ENCODE data around the gene PAPOLA.

PAPOLA gene

GRCh38 chr14:96497586-96497985, 4.6 kb upstream of the PAPOLA start:
- Histone ChIP-seq H3F3A (ENCODE audit: low read depth) (no peaks in the 10 kb centered on the region), H3K27me3 (ENCODE audit: insufficient read depth, low read length, poor library complexity, severe bottlenecking) (no peaks in the 10 kb centered on the region), H3K36me3 (ENCODE audit: insufficient read depth, low read length) (no peaks in the 10 kb centered on the region), H3K79me2 (ENCODE audit: insufficient read depth, low read length) (peaks cover 15% of the 10 kb centered on the region), H3K4me2 (ENCODE audit: low read depth, low read length, poor library complexity, severe bottlenecking) (no peak overlapping the region), H3K9me2 (replicated peaks; ENCODE audit: low read depth, low read length) (no peaks in the 10 kb centered on the region), H3K9me3 (ENCODE audit: insufficient read depth, low read depth, low read length) (no peaks in the 10 kb centered on the region), H3K4me3 (ENCODE audit: low read length, poor library complexity, severe bottlenecking) (no peak overlapping the region), H4K20me1 (ENCODE audit: insufficient read depth, low read length, poor library complexity, severe bottlenecking) (no peaks in the 10 kb centered on the region), H3K4me1 (ENCODE audit: insufficient read depth, low read length, poor library complexity, severe bottlenecking) (peaks cover 4% of the 10 kb centered on the region), H2AFZ (ENCODE audit: low read length) (no peak overlapping the region), H3K9ac (ENCODE audit: low read depth, low read length, poor library complexity, severe bottlenecking) (no peak overlapping the region)
- TF ChIP-seq EZH2phosphoT487 (IDR thresholded peaks at IDR 0.05; ENCODE audit: borderline replicate concordance) (no peak), CTCF (conservative IDR thresholded peaks at IDR 0.05; ENCODE audit: low read length) (no peak)

DNA sequence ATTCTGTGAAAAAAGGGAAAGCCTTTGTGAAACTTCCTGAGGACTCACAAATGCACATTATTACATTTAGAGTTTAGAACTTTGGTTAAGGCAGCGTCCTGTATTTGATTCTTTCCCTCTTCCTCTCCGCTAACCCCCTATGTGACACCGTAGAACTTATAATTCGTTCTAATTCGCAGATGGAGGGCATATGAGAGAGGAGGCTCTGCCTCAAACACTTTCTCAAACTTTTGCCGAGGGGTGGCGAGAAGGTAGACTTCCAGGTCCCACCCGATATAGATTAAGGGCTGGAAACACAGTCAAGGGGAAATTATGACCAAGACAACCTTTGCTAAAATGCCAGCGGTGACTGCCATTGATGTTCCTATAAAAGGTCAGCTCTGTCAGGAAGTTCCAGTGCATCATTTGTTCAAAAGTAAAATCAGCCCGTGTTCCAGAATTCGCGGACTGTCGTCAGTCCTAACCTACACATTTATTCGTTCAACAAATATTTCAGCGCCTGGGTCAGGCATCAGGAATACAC, 904 bp upstream of the PAPOLA start:
- peaks cover 37% of the 10 kb centered on the region for H4K20me1 ChIP-seq (ENCODE audit: insufficient read depth, low read length, poor library complexity, severe bottlenecking)
- no peaks in the 10 kb centered on the region for H3K36me3 ChIP-seq (ENCODE audit: insufficient read depth, low read length)
- peak overlapping the region; percentile 88 for H3K4me3 ChIP-seq (ENCODE audit: low read length, poor library complexity, severe bottlenecking)
- H3K9ac ChIP-seq (ENCODE audit: low read depth, low read length, poor library complexity, severe bottlenecking): peak overlapping the region; percentile 92
- TF ChIP-seq EZH2phosphoT487 (IDR thresholded peaks at IDR 0.05; ENCODE audit: borderline replicate concordance) (no peak), CTCF (conservative IDR thresholded peaks at IDR 0.05; ENCODE audit: low read length) (no peak)
- H3K9me3 ChIP-seq (ENCODE audit: insufficient read depth, low read depth, low read length): no peaks in the 10 kb centered on the region
- no peaks in the 10 kb centered on the region for H3K9me2 ChIP-seq (replicated peaks; ENCODE audit: low read depth, low read length)
- peak overlapping the region; percentile 97 for H2AFZ ChIP-seq (ENCODE audit: low read length)
- peak overlapping the region; percentile 94 for H3K4me2 ChIP-seq (ENCODE audit: low read depth, low read length, poor library complexity, severe bottlenecking)
- H3K27me3 ChIP-seq (ENCODE audit: insufficient read depth, low read length, poor library complexity, severe bottlenecking): no peaks in the 10 kb centered on the region
- H3K79me2 ChIP-seq (ENCODE audit: insufficient read depth, low read length): peaks cover 52% of the 10 kb centered on the region
- peaks cover 31% of the 10 kb centered on the region for H3K4me1 ChIP-seq (ENCODE audit: insufficient read depth, low read length, poor library complexity, severe bottlenecking)
- no peaks in the 10 kb centered on the region for H3F3A ChIP-seq (ENCODE audit: low read depth)

DNA sequence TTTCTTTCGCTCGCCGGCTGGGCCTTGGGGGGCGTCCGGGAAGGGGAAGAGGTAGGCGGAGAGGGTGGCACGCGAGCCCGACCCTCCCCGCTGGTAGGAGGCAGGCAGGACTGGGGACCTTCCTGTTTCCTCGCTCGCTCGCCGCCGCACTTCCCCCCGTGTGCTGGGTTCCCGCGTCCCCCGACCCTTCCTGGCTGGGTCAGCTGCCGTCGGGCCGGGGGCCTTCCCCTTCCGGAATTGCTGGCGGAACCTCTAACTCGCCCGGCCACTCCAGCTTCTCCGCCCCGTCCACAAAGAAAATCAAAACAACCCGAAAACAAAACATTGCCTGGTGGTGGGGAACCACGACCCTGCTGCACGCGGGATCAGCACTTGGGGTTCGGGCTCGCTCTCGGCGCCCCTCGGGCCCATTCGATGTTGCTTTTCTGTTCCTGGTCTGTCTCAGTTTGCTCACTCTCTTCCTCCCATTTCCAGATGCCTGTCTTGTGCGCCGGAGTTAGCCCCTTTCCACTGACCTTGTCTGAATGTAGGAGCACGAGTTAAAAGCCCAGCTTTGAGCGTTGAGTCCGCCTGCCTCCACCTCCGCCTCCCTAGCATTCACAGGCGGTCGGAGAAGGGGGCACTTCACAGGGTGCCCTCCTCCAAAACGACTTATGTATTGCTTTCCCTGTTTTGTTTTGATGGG, 581 bp downstream of the PAPOLA start:
- Histone ChIP-seq H3K4me2 (ENCODE audit: low read depth, low read length, poor library complexity, severe bottlenecking) (peak overlapping the region; percentile 96), H3K9me3 (ENCODE audit: insufficient read depth, low read depth, low read length) (no peaks in the 10 kb centered on the region), H2AFZ (ENCODE audit: low read length) (peak overlapping the region; percentile 90), H3K27me3 (ENCODE audit: insufficient read depth, low read length, poor library complexity, severe bottlenecking) (no peaks in the 10 kb centered on the region), H4K20me1 (ENCODE audit: insufficient read depth, low read length, poor library complexity, severe bottlenecking) (peaks cover 50% of the 10 kb centered on the region), H3K9ac (ENCODE audit: low read depth, low read length, poor library complexity, severe bottlenecking) (peak overlapping the region; percentile 92), H3K36me3 (ENCODE audit: insufficient read depth, low read length) (no peaks in the 10 kb centered on the region), H3K4me1 (ENCODE audit: insufficient read depth, low read length, poor library complexity, severe bottlenecking) (peaks cover 42% of the 10 kb centered on the region), H3K4me3 (ENCODE audit: low read length, poor library complexity, severe bottlenecking) (peak overlapping the region; percentile 88), H3K79me2 (ENCODE audit: insufficient read depth, low read length) (peaks cover 66% of the 10 kb centered on the region), H3F3A (ENCODE audit: low read depth) (no peaks in the 10 kb centered on the region), H3K9me2 (replicated peaks; ENCODE audit: low read depth, low read length) (no peaks in the 10 kb centered on the region)
- TF ChIP-seq CTCF (conservative IDR thresholded peaks at IDR 0.05; ENCODE audit: low read length) (no peak), EZH2phosphoT487 (IDR thresholded peaks at IDR 0.05; ENCODE audit: borderline replicate concordance) (no peak)
